HepG2 (cell line): ENCODE results near the gene RAB17. TPM values are rescaled to one million over a fixed set of nuclear protein-coding genes. Genes with fewer than 3 reads are reported as not detected.

Experiments
- CC2D1A ChIP-seq: sonication (generic); formaldehyde crosslinking; IDR thresholded peaks from 2 replicates; pipeline ENCODE4 v1.8.1; 2023; ENCODE audit warnings: mild to moderate bottlenecking, missing genetic modification reagents
- ELF1 ChIP-seq: sonication (generic); formaldehyde crosslinking; IDR thresholded peaks from 2 replicates; pipeline ENCODE4 v1.4.0; 2020; ENCODE audit warnings: missing genetic modification reagents
- KDM5A ChIP-seq: fragments of 200-600 bp; sonication (generic); IDR thresholded peaks from 2 replicates; pipeline ENCODE4 v1.7.0; 2018; ENCODE audit warnings: antibody characterized with exemption, mild to moderate bottlenecking, low read length, borderline replicate concordance
- MEF2D ChIP-seq: sonication (generic); formaldehyde crosslinking; IDR thresholded peaks from 2 replicates; pipeline ENCODE4 v1.5.1; 2020; ENCODE audit warnings: mild to moderate bottlenecking, missing genetic modification reagents
- PCBP1 ChIP-seq: fragments of 200-400 bp; formaldehyde crosslinking; IDR thresholded peaks from 2 replicates; pipeline ENCODE4 v1.6.1; 2017; ENCODE audit warnings: mild to moderate bottlenecking, low read depth, low read length, borderline replicate concordance
- POLR2G ChIP-seq: fragments of 200-400 bp; formaldehyde crosslinking; IDR thresholded peaks from 2 replicates; pipeline ENCODE4 v1.6.1; 2018; ENCODE audit warnings: mild to moderate bottlenecking, low read depth, low read length, moderate library complexity
- ZNF263 ChIP-seq: sonication (generic); formaldehyde crosslinking; IDR thresholded peaks from 2 replicates; pipeline ENCODE4 v1.4.0; 2020; ENCODE audit warnings: missing genetic modification reagents
- ZNF317 ChIP-seq: sonication (generic); formaldehyde crosslinking; IDR thresholded peaks from 2 replicates; pipeline ENCODE4 v1.5.0; 2020; ENCODE audit warnings: mild to moderate bottlenecking, missing genetic modification reagents
- ZNF446 ChIP-seq: sonication (generic); formaldehyde crosslinking; IDR thresholded peaks from 2 replicates; pipeline ENCODE4 v1.5.0; 2020; ENCODE audit warnings: mild to moderate bottlenecking, missing genetic modification reagents
- polyA plus RNA-seq, 8 experiments: library from polyadenylated mRNA; depleted of rRNA in 3 of 8; stranded (reverse) in 7 of 8; unstranded in 1 of 8; fragments of >200 nt; fragmentation: Illumina TruSeq in 4 of 8; extraction: Trizol in 4 of 8; gene quantifications; 2 replicates each; pipeline versions ENCODE4 v1.2.1 to v1.2.3, GENCODE V29; 2011 to 2016; ENCODE audit warnings: low read depth in 4 of 8, missing spikeins in 1 of 8, mixed read lengths in 1 of 8; ENCODE audit not compliant: insufficient read depth in 1 of 8
- total RNA-seq, 5 experiments: library from RNA; depleted of rRNA; stranded (reverse); fragments of >200 nt; fragmentation: Illumina TruSeq; extraction: Trizol; gene quantifications; 2 replicates each; pipeline ENCODE4 v1.2.3, GENCODE V29; 2016; ENCODE audit warnings: low read depth in 1 of 5
- TF ChIP-seq, protein P1 (sequence below): sonication (generic); formaldehyde crosslinking; IDR thresholded peaks from 2 replicates; pipeline ENCODE4 v1.5.0; 2020; ENCODE audit warnings: mild to moderate bottlenecking, missing genetic modification reagents
- TF ChIP-seq, protein P2 (sequence below): IDR thresholded peaks from 2 replicates; pipeline ENCODE4 v1.6.1; 2018; ENCODE audit warnings: missing genetic modification reagents, mild to moderate bottlenecking, missing compliant biosample characterization
- TF ChIP-seq, protein P3 (sequence below): sonication (generic); formaldehyde crosslinking; IDR thresholded peaks from 2 replicates; pipeline ENCODE4 v1.4.0; 2020; ENCODE audit warnings: mild to moderate bottlenecking, missing genetic modification reagents
- TF ChIP-seq, protein P4 (sequence below): sonication (generic); formaldehyde crosslinking; IDR thresholded peaks from 2 replicates; pipeline ENCODE4 v1.5.0; 2020; ENCODE audit warnings: missing genetic modification reagents
- TF ChIP-seq, protein P5 (sequence below): sonication (generic); formaldehyde crosslinking; IDR thresholded peaks from 2 replicates; pipeline ENCODE4 v1.4.0; 2020; ENCODE audit warnings: low read depth, missing genetic modification reagents
- TF ChIP-seq, protein P6 (sequence below): sonication (generic); formaldehyde crosslinking; IDR thresholded peaks from 2 replicates; pipeline ENCODE4 v1.4.0; 2020; ENCODE audit warnings: missing genetic modification reagents

The RAB17 gene
- total and polyA plus RNA-seq, 2 of the 13 experiments (the other 11 are each of a cell fraction or from before 2014, with no cell fraction given), result 68.0 to 124 TPM

DNA sequence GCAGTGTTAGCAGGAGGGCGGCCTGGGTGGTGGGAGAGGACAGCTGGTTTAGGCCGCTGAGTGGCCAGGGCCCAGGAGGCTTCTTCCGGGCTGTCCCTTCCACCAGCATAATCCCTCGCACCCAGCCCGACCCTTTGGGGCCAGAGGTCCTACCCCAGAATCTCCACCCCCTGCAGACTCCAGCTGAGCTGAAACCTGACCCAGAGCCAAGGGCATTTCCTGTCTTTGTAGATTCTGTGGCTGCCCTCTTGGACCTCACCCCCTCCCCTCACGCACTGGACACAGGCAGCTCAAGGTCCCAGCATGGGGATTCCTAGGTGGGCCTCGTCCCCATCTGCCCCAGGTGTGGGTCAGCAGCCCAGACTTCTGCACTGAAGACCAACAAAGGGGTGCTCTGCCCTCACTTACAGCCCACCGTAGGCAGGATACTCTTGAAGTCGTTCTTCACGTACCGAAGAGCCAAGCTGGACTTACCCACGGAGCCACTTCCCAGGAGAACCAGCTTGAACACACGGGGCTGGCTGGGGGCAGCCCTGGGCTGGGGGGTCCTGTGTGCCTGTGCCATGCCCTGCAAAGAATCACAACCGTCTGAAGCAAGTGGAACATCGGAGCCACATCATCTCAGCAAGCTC lies 4.8 kb downstream of the RAB17 start (continued):
- TF ChIP-seq, protein P1, sequence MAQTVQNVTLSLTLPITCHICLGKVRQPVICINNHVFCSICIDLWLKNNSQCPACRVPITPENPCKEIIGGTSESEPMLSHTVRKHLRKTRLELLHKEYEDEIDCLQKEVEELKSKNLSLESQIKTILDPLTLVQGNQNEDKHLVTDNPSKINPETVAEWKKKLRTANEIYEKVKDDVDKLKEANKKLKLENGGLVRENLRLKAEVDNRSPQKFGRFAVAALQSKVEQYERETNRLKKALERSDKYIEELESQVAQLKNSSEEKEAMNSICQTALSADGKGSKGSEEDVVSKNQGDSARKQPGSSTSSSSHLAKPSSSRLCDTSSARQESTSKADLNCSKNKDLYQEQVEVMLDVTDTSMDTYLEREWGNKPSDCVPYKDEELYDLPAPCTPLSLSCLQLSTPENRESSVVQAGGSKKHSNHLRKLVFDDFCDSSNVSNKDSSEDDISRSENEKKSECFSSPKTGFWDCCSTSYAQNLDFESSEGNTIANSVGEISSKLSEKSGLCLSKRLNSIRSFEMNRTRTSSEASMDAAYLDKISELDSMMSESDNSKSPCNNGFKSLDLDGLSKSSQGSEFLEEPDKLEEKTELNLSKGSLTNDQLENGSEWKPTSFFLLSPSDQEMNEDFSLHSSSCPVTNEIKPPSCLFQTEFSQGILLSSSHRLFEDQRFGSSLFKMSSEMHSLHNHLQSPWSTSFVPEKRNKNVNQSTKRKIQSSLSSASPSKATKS (CRISPR knock-in tag), result no peak
- TF ChIP-seq, protein P2, sequence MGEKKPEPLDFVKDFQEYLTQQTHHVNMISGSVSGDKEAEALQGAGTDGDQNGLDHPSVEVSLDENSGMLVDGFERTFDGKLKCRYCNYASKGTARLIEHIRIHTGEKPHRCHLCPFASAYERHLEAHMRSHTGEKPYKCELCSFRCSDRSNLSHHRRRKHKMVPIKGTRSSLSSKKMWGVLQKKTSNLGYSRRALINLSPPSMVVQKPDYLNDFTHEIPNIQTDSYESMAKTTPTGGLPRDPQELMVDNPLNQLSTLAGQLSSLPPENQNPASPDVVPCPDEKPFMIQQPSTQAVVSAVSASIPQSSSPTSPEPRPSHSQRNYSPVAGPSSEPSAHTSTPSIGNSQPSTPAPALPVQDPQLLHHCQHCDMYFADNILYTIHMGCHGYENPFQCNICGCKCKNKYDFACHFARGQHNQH, result peak; percentile 92
- TF ChIP-seq ZNF317 (CRISPR knock-in tag) (peak; percentile 89), POLR2G (no peak), MEF2D (peak; percentile 97), ZNF446 (CRISPR knock-in tag) (no peak), CC2D1A (CRISPR knock-in tag) (no peak), PCBP1 (no peak), KDM5A (no peak), ZNF263 (peak; percentile 84), ELF1 (CRISPR knock-in tag) (peak; percentile 89)
- TF ChIP-seq, protein P3, sequence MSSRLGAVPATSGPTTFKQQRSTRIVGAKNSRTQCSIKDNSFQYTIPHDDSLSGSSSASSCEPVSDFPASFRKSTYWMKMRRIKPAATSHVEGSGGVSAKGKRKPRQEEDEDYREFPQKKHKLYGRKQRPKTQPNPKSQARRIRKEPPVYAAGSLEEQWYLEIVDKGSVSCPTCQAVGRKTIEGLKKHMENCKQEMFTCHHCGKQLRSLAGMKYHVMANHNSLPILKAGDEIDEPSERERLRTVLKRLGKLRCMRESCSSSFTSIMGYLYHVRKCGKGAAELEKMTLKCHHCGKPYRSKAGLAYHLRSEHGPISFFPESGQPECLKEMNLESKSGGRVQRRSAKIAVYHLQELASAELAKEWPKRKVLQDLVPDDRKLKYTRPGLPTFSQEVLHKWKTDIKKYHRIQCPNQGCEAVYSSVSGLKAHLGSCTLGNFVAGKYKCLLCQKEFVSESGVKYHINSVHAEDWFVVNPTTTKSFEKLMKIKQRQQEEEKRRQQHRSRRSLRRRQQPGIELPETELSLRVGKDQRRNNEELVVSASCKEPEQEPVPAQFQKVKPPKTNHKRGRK (CRISPR knock-in tag), result 0 out of 2 replicates have a peak, but pooled peaks have one; percentile 53
- TF ChIP-seq, protein P4, sequence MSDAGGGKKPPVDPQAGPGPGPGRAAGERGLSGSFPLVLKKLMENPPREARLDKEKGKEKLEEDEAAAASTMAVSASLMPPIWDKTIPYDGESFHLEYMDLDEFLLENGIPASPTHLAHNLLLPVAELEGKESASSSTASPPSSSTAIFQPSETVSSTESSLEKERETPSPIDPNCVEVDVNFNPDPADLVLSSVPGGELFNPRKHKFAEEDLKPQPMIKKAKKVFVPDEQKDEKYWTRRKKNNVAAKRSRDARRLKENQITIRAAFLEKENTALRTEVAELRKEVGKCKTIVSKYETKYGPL, result no peak
- TF ChIP-seq, protein P5, sequence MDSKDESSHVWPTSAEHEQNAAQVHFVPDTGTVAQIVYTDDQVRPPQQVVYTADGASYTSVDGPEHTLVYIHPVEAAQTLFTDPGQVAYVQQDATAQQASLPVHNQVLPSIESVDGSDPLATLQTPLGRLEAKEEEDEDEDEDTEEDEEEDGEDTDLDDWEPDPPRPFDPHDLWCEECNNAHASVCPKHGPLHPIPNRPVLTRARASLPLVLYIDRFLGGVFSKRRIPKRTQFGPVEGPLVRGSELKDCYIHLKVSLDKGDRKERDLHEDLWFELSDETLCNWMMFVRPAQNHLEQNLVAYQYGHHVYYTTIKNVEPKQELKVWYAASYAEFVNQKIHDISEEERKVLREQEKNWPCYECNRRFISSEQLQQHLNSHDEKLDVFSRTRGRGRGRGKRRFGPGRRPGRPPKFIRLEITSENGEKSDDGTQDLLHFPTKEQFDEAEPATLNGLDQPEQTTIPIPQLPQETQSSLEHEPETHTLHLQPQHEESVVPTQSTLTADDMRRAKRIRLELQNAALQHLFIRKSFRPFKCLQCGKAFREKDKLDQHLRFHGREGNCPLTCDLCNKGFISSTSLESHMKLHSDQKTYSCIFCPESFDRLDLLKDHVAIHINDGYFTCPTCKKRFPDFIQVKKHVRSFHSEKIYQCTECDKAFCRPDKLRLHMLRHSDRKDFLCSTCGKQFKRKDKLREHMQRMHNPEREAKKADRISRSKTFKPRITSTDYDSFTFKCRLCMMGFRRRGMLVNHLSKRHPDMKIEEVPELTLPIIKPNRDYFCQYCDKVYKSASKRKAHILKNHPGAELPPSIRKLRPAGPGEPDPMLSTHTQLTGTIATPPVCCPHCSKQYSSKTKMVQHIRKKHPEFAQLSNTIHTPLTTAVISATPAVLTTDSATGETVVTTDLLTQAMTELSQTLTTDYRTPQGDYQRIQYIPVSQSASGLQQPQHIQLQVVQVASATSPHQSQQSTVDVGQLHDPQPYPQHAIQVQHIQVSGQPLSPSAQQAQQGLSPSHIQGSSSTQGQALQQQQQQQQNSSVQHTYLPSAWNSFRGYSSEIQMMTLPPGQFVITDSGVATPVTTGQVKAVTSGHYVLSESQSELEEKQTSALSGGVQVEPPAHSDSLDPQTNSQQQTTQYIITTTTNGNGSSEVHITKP, result no peak
- TF ChIP-seq, protein P6, sequence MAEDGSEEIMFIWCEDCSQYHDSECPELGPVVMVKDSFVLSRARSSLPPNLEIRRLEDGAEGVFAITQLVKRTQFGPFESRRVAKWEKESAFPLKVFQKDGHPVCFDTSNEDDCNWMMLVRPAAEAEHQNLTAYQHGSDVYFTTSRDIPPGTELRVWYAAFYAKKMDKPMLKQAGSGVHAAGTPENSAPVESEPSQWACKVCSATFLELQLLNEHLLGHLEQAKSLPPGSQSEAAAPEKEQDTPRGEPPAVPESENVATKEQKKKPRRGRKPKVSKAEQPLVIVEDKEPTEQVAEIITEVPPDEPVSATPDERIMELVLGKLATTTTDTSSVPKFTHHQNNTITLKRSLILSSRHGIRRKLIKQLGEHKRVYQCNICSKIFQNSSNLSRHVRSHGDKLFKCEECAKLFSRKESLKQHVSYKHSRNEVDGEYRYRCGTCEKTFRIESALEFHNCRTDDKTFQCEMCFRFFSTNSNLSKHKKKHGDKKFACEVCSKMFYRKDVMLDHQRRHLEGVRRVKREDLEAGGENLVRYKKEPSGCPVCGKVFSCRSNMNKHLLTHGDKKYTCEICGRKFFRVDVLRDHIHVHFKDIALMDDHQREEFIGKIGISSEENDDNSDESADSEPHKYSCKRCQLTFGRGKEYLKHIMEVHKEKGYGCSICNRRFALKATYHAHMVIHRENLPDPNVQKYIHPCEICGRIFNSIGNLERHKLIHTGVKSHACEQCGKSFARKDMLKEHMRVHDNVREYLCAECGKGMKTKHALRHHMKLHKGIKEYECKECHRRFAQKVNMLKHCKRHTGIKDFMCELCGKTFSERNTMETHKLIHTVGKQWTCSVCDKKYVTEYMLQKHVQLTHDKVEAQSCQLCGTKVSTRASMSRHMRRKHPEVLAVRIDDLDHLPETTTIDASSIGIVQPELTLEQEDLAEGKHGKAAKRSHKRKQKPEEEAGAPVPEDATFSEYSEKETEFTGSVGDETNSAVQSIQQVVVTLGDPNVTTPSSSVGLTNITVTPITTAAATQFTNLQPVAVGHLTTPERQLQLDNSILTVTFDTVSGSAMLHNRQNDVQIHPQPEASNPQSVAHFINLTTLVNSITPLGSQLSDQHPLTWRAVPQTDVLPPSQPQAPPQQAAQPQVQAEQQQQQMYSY (CRISPR knock-in tag), result peak; percentile 82; the same call in 1 of the 2 replicates
